ENCODE results near the gene CCDC30.
A peak's percentile ranks its signal among the peaks of the same experiment; 100 is the strongest.

CCDC30 gene

GRCh38 chr1:42524330-42524729 lies 61.2 kb downstream of the CCDC30 start:
- no peak for DNase-seq
- CTCF ChIA-PET: no interaction called here
- H3K27ac Mint-ChIP-seq: no peak overlapping the region
- peaks cover 21% of the 10 kb centered on the region for H3K4me1 Mint-ChIP-seq
- H3K4me3 Mint-ChIP-seq: no peak overlapping the region
- peaks cover 13% of the 10 kb centered on the region for H3K27me3 Mint-ChIP-seq
- H3K9me3 Mint-ChIP-seq: peaks cover 18% of the 10 kb centered on the region
- peaks cover 10% of the 10 kb centered on the region for H3K36me3 Mint-ChIP-seq

- Mint-ChIP-seq H3K9me3 (no peaks in the 10 kb centered on the region), H3K27ac (no peak overlapping the region), H3K36me3 (peaks cover 7% of the 10 kb centered on the region), H3K4me1 (peaks cover 28% of the 10 kb centered on the region), H3K27me3 (peaks cover 8% of the 10 kb centered on the region), H3K4me3 (peak overlapping the region; percentile 61)
- no peak for DNase-seq
- CTCF ChIA-PET: no interaction called here
Measured at GRCh38 chr1:42529724-42530181, 66.7 kb downstream of the CCDC30 start.

GRCh38 chr1:42531043-42531442 lies 68.0 kb downstream of the CCDC30 start:
- H3K27ac Mint-ChIP-seq: no peak overlapping the region
- no peak overlapping the region for H3K4me3 Mint-ChIP-seq
- DNase-seq: no peak
- H3K27me3 Mint-ChIP-seq: peaks cover 4% of the 10 kb centered on the region
- CTCF ChIA-PET: no interaction called here
- no peaks in the 10 kb centered on the region for H3K9me3 Mint-ChIP-seq
- peaks cover 28% of the 10 kb centered on the region for H3K4me1 Mint-ChIP-seq
- peaks cover 6% of the 10 kb centered on the region for H3K36me3 Mint-ChIP-seq

- Mint-ChIP-seq H3K36me3 (peaks cover 2% of the 10 kb centered on the region), H3K4me1 (peaks cover 13% of the 10 kb centered on the region), H3K27me3 (no peaks in the 10 kb centered on the region), H3K4me3 (no peak overlapping the region), H3K27ac (no peak overlapping the region), H3K9me3 (no peaks in the 10 kb centered on the region)
- CTCF ChIA-PET: no interaction called here
- DNase-seq: no peak
Measured at GRCh38 chr1:42533101-42533863, 70.2 kb downstream of the CCDC30 start.

- DNase-seq: no peak
- CTCF ChIA-PET: interaction anchor here (0.6 kb wide), 1 partner anchor 101 kb away, joined by 3 read pairs; no protein-coding TSS in a partner anchor
- Mint-ChIP-seq H3K36me3 (no peaks in the 10 kb centered on the region), H3K9me3 (no peaks in the 10 kb centered on the region), H3K4me1 (no peaks in the 10 kb centered on the region), H3K27me3 (no peaks in the 10 kb centered on the region), H3K4me3 (no peak overlapping the region), H3K27ac (no peak overlapping the region)
Measured at GRCh38 chr1:42541104-42541503, 78.0 kb downstream of the CCDC30 start.

- H3K27ac Mint-ChIP-seq: no peak overlapping the region
- no peak overlapping the region for H3K4me3 Mint-ChIP-seq
- no peaks in the 10 kb centered on the region for H3K27me3 Mint-ChIP-seq
- CTCF ChIA-PET: no interaction called here
- DNase-seq: no peak
- H3K36me3 Mint-ChIP-seq: no peaks in the 10 kb centered on the region
- no peaks in the 10 kb centered on the region for H3K4me1 Mint-ChIP-seq
- no peaks in the 10 kb centered on the region for H3K9me3 Mint-ChIP-seq
Measured at GRCh38 chr1:42551180-42551579, 88.1 kb downstream of the CCDC30 start.

- CTCF ChIA-PET: no interaction called here
- Mint-ChIP-seq H3K27ac (no peak overlapping the region), H3K27me3 (no peaks in the 10 kb centered on the region), H3K9me3 (no peaks in the 10 kb centered on the region), H3K4me1 (no peaks in the 10 kb centered on the region), H3K4me3 (no peak overlapping the region), H3K36me3 (no peaks in the 10 kb centered on the region)
- no peak for DNase-seq
Measured at GRCh38 chr1:42551590-42551989, 88.5 kb downstream of the CCDC30 start.

- DNase-seq: no peak
- CTCF ChIA-PET: no interaction called here
- Mint-ChIP-seq H3K4me1 (no peaks in the 10 kb centered on the region), H3K36me3 (no peaks in the 10 kb centered on the region), H3K27ac (no peak overlapping the region), H3K27me3 (no peaks in the 10 kb centered on the region), H3K4me3 (no peak overlapping the region), H3K9me3 (no peaks in the 10 kb centered on the region)
Measured at GRCh38 chr1:42552636-42553035, 89.5 kb downstream of the CCDC30 start.

GRCh38 chr1:42557230-42557851 lies 94.3 kb downstream of the CCDC30 start:
- Mint-ChIP-seq H3K27me3 (no peaks in the 10 kb centered on the region), H3K4me1 (no peaks in the 10 kb centered on the region), H3K27ac (no peak overlapping the region), H3K36me3 (no peaks in the 10 kb centered on the region), H3K4me3 (no peak overlapping the region), H3K9me3 (peaks cover 1% of the 10 kb centered on the region)
- CTCF ChIA-PET: no interaction called here
- DNase-seq: no peak

- CTCF ChIA-PET: no interaction called here
- Mint-ChIP-seq H3K27me3 (no peaks in the 10 kb centered on the region), H3K4me1 (no peaks in the 10 kb centered on the region), H3K36me3 (no peaks in the 10 kb centered on the region), H3K9me3 (no peaks in the 10 kb centered on the region), H3K4me3 (no peak overlapping the region), H3K27ac (no peak overlapping the region)
- DNase-seq: no peak
Measured at GRCh38 chr1:42567038-42567437, 104.0 kb downstream of the CCDC30 start.

GRCh38 chr1:42576935-42577334 lies 113.8 kb downstream of the CCDC30 start:
- H3K27ac Mint-ChIP-seq: no peak overlapping the region
- H3K9me3 Mint-ChIP-seq: no peaks in the 10 kb centered on the region
- H3K36me3 Mint-ChIP-seq: no peaks in the 10 kb centered on the region
- no peaks in the 10 kb centered on the region for H3K27me3 Mint-ChIP-seq
- CTCF ChIA-PET: interaction anchor here (0.7 to 2.7 kb wide), 5 partner anchors 9 to 496 kb away, joined by 3 to 17 read pairs (median 4); partner anchors contain the start of genes C1orf50 and P3H1
- DNase-seq: no peak
- no peaks in the 10 kb centered on the region for H3K4me1 Mint-ChIP-seq
- H3K4me3 Mint-ChIP-seq: no peak overlapping the region

- H3K27me3 Mint-ChIP-seq: no peaks in the 10 kb centered on the region
- no peaks in the 10 kb centered on the region for H3K4me1 Mint-ChIP-seq
- CTCF ChIA-PET: interaction anchor here (1.0 to 1.2 kb wide), 2 partner anchors 8 to 159 kb away, joined by 4 read pairs; no protein-coding TSS in a partner anchor
- no peak overlapping the region for H3K4me3 Mint-ChIP-seq
- peaks cover 7% of the 10 kb centered on the region for H3K36me3 Mint-ChIP-seq
- DNase-seq: no peak
- H3K9me3 Mint-ChIP-seq: peaks cover 21% of the 10 kb centered on the region
- no peak overlapping the region for H3K27ac Mint-ChIP-seq
Measured at GRCh38 chr1:42586016-42586415, 122.9 kb downstream of the CCDC30 start.

GRCh38 chr1:42587753-42588152 lies 124.7 kb downstream of the CCDC30 start:
- H3K4me3 Mint-ChIP-seq: no peak overlapping the region
- CTCF ChIA-PET: interaction anchor here (1.2 kb wide), 1 partner anchor 17 kb away, joined by 3 read pairs; no protein-coding TSS in a partner anchor
- H3K27ac Mint-ChIP-seq: no peak overlapping the region

GRCh38 chr1:42592811-42593210 lies 129.7 kb downstream of the CCDC30 start:
- CTCF ChIA-PET: interaction anchor here (0.6 kb wide), 1 partner anchor 76 kb away, joined by 3 read pairs; no protein-coding TSS in a partner anchor
- H3K27me3 Mint-ChIP-seq: peaks cover 4% of the 10 kb centered on the region
- peaks cover 14% of the 10 kb centered on the region for H3K9me3 Mint-ChIP-seq
- no peak overlapping the region for H3K27ac Mint-ChIP-seq
- no peak overlapping the region for H3K4me3 Mint-ChIP-seq
- DNase-seq: no peak
- peaks cover 5% of the 10 kb centered on the region for H3K36me3 Mint-ChIP-seq
- no peaks in the 10 kb centered on the region for H3K4me1 Mint-ChIP-seq

More at GRCh38 chr1:42587753-42588152, 124.7 kb downstream of the CCDC30 start:
- Mint-ChIP-seq H3K36me3 (peaks cover 7% of the 10 kb centered on the region), H3K4me1 (no peaks in the 10 kb centered on the region), H3K9me3 (peaks cover 21% of the 10 kb centered on the region), H3K27me3 (no peaks in the 10 kb centered on the region)
- DNase-seq: no peak

Measured in activated naive CD4-positive, alpha-beta T cell treated with anti-CD3 and anti-CD28 coated beads, Interleukin-2, amount 10 ng/mL, durations not matched to agents 7 days and 5 days (primary cell).